ENCODE results near the gene LRPPRC.

DNA sequence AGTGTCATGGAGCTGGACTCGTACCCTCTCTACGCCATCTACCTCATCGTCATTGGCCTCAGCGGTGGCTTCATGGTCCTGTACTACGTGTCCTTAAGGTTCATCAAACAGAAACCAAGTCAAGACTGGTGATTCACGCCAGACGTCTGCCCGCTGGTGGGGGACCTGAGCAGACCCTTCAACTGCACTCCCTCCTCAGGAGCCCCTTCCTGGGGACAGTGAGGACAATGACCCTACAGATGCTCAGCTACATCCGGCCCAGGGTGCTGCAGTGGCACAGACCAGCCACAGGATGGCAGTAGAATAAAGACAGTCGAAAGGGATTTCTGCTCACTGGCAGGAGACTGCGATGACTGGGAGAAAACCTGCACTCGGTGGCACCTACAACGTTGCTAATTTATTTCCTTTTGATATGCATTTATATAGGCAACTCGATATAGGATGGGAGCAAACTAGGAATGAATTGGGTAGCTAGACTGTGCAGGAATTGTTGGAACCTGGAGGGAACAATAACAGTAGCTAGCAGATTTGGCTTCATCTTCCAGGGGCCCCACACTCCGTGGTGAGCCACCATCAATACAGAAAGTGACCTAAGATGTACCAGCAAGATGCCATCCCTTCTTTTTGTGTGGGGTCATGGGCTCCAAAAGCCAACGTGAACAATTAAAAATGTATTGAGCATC is 117.9 kb downstream of the LRPPRC start:
- no peak for TF ChIP-seq EZH2 (IDR thresholded peaks at IDR 0.05; ENCODE audit: low read depth)
- TF ChIP-seq, protein P1, sequence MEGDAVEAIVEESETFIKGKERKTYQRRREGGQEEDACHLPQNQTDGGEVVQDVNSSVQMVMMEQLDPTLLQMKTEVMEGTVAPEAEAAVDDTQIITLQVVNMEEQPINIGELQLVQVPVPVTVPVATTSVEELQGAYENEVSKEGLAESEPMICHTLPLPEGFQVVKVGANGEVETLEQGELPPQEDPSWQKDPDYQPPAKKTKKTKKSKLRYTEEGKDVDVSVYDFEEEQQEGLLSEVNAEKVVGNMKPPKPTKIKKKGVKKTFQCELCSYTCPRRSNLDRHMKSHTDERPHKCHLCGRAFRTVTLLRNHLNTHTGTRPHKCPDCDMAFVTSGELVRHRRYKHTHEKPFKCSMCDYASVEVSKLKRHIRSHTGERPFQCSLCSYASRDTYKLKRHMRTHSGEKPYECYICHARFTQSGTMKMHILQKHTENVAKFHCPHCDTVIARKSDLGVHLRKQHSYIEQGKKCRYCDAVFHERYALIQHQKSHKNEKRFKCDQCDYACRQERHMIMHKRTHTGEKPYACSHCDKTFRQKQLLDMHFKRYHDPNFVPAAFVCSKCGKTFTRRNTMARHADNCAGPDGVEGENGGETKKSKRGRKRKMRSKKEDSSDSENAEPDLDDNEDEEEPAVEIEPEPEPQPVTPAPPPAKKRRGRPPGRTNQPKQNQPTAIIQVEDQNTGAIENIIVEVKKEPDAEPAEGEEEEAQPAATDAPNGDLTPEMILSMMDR (conservative IDR thresholded peaks at IDR 0.05): peak; percentile 99

All from PC-9 (cell line).